ENCODE data around the gene C3orf80.
"Not testable (repeated sequence)": the region's sequence is repeated elsewhere in the genome, so short reads cannot be mapped to it uniquely, and the experiment has no call there.

C3orf80 gene

GRCh38 chr3:160217675-160218074 lies 7.5 kb upstream of the C3orf80 start:
- DNase-seq = no peak

GRCh38 chr3:160218136-160218535 lies 7.1 kb upstream of the C3orf80 start:
- no peak for DNase-seq

GRCh38 chr3:160220038-160220437 lies 5.2 kb upstream of the C3orf80 start:
- DNase-seq = no peak

GRCh38 chr3:160221019-160221418 lies 4.2 kb upstream of the C3orf80 start:
- DNase-seq = no peak

GRCh38 chr3:160224256-160224655 lies 966 bp upstream of the C3orf80 start:
- no peak for DNase-seq

GRCh38 chr3:160224811-160225175 lies 429 bp upstream of the C3orf80 start:
- DNase-seq = no peak

GRCh38 chr3:160226026-160226907 lies 1.0 kb downstream of the C3orf80 start:
- DNase-seq = no peak

- no peak for DNase-seq
Measured at GRCh38 chr3:160227419-160227818, 2.2 kb downstream of the C3orf80 start.

- no peak for DNase-seq
Measured at GRCh38 chr3:160232014-160232413, 6.8 kb downstream of the C3orf80 start.

- not testable (repeated sequence) for DNase-seq
Measured at GRCh38 chr3:160240719-160241118, 15.5 kb downstream of the C3orf80 start.

GRCh38 chr3:160245261-160245800 lies 20.1 kb downstream of the C3orf80 start:
- DNase-seq = no peak

- no peak for DNase-seq
Measured at GRCh38 chr3:160247766-160248165, 22.5 kb downstream of the C3orf80 start.

- DNase-seq = no peak
Measured at GRCh38 chr3:160253298-160253697, 28.1 kb downstream of the C3orf80 start.

- DNase-seq = no peak
Measured at GRCh38 chr3:160257606-160258005, 32.4 kb downstream of the C3orf80 start.

- DNase-seq = no peak
Measured at GRCh38 chr3:160259589-160259988, 34.4 kb downstream of the C3orf80 start.

- no peak for DNase-seq
Measured at GRCh38 chr3:160260587-160261270, 35.5 kb downstream of the C3orf80 start.

GRCh38 chr3:160265088-160265487 lies 39.9 kb downstream of the C3orf80 start:
- no peak for DNase-seq
